ENCODE measurements around the gene ZAR1L.
"Not testable (repeated sequence)": the region's sequence is repeated elsewhere in the genome, so short reads cannot be mapped to it uniquely, and the experiment has no call there.

ZAR1L gene, protein sequence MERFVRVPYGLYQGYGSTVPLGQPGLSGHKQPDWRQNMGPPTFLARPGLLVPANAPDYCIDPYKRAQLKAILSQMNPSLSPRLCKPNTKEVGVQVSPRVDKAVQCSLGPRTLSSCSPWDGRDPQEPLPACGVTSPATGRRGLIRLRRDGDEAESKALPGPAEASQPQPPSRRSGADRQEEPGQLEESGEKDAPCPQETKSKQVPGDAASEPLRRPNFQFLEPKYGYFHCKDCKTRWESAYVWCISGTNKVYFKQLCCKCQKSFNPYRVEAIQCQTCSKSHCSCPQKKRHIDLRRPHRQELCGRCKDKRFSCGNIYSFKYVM
- long read RNA-seq, donor 1: 0 reads
- long read RNA-seq, donor 2: 0 reads
- long read RNA-seq, donor 3: 0 reads
- long read RNA-seq, donor 4: 0 reads
- long read RNA-seq, donor 5: 0 reads
- long read RNA-seq, donor 6: 0 reads
- long read RNA-seq, donor 7: 0 reads
- long read RNA-seq, donor 8: 0 reads

DNA sequence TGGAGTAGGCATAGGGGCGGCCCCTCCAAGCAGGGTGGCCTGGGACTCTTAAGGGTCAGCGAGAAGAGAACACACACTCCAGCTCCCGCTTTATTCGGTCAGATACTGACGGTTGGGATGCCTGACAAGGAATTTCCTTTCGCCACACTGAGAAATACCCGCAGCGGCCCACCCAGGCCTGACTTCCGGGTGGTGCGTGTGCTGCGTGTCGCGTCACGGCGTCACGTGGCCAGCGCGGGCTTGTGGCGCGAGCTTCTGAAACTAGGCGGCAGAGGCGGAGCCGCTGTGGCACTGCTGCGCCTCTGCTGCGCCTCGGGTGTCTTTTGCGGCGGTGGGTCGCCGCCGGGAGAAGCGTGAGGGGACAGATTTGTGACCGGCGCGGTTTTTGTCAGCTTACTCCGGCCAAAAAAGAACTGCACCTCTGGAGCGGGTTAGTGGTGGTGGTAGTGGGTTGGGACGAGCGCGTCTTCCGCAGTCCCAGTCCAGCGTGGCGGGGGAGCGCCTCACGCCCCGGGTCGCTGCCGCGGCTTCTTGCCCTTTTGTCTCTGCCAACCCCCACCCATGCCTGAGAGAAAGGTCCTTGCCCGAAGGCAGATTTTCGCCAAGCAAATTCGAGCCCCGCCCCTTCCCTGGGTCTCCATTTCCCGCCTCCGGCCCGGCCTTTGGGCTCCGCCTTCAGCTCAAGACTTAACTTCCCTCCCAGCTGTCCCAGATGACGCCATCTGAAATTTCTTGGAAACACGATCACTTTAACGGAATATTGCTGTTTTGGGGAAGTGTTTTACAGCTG is at the start of gene ZAR1L, which contains the start of gene BRCA2:
ZAR1L (minus strand) TSS at position 126 of the 790 bp plus-strand sequence. CDS start 3,438 bp downstream, outside the sequence.
BRCA2 (plus strand) TSS at position 271 of the 790 bp plus-strand sequence. CDS start 953 bp downstream, outside the sequence.
- DNase-seq: peak; percentile 92

DNA sequence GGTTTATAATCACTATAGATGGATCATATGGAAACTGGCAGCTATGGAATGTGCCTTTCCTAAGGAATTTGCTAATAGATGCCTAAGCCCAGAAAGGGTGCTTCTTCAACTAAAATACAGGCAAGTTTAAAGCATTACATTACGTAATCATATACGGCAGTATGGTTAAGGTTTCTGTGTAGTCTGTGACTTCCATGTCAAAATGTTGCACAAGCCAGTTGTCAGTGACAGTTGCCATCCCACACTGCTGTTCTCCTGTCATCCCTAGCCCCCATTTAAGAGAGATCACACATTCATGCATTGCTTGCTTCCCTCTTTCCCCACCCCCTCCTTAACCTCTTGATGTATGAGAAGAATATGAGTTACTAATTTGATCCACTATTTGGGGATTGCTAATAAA is 47.4 kb upstream of the ZAR1L start:
- DNase-seq: no peak

DNA sequence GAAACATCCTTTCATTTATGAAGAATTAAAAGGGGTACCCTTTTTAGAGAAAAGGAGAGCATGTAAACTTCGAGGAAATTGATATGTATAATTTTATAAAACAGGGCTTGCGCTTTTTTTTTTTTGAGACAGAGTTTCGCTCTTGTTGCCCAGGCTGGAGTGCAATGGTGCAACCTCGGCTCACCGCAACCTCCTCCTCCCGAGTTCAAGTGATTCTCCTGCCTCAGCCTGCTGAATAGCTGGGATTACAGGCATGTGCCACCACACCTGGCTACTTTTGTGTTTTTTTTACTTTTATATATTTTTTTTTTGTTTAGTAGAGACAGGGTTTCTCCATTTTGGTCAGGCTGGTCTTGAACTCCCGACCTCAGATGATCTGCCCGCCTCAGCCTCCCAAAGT is 40.8 kb upstream of the ZAR1L start:
- DNase-seq: not testable (repeated sequence)

DNA sequence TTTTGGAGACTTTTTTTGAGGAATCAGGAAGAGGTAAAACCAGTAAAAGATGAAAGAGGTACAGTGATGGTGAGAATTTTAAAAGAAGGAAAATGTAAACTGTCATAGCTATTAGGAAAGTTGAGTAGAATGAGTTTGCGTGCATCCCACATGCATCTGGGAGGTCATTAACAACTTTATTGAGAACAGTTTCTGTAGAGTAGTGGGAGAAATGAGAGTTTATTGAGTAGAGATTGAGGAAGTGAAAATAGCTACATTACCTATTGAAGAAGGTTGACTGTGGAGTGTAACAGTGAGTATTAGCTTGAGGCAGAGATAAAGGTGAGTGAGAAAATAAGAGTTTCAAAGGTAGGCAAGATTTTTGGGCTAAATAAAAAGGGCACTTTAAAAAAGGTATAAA is 38.9 kb upstream of the ZAR1L start:
- no peak for DNase-seq

DNA sequence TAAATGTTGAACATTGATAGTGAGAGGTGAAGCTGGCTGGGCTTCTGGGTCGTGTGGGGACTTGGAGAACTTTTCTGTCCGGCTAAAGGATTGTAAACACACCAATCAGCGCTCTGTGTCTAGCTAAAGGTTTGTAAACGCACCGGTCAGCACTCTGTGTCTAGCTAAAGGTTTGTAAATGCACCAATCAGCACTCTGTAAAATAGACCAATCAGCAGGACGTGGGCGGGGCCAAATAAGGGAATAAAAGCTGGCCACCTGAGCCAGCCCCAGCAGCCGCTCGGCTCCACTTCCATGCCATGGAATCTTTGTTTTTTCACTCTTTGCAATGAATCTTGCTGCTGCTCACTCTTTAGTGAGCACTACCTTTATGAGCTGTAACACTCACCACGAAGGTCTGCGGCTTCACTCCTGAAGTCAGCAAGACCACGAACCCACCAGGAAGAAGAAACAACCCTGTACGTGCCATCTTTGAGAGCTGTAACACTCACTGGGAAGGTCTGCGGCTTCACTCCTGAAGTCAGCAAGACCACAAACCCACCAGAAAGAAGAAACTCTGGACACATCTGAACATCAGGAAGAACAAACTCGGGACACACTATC is 35.8 kb upstream of the ZAR1L start:
- DNase-seq: not testable (repeated sequence)

DNA sequence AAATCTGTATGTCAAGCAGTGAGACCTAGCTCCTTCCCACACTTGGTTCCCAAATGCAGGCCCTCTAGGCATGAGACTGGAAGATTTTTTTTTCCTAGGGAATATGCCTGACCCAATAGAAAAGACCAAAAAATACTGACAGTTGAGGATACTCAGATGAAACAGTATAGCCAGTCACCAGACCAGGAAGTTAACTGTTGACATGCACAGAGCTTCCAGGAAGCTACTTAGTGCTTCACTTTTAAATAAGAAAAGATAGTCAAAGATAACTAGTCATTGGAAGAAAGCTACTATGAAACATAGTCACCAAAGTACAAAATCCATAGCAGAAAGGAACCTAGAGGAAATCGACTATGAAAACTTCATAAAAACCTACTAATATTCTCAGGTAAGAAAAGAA is 32.5 kb upstream of the ZAR1L start:
- no peak for DNase-seq

DNA sequence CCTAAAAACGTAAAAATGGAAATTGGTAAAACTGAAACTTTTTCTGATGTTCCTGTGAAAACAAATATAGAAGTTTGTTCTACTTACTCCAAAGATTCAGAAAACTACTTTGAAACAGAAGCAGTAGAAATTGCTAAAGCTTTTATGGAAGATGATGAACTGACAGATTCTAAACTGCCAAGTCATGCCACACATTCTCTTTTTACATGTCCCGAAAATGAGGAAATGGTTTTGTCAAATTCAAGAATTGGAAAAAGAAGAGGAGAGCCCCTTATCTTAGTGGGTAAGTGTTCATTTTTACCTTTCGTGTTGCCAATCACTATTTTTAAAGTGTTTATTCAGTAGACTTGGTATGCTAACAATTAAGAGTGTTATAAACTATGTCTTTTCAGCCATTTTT is 25.8 kb upstream of the ZAR1L start:
- no peak for DNase-seq

DNA sequence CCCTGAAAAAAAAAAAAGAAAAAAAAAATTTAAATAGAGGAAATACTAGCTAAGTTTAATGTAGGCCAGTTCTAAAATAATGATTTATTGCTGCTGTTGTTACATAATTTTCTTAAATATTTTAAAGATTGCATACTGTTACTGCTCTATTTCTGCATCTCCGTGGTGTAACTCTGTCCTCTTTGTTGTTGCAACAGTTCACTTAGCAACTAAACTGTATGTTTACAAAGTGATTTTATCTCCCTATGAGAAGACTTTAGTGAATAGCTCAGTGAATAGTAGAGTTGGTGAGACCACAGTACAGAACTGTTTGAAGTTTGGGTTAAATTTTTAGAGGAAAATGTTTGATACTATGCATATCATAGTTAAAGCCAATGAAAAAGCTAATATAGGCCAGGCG is 19.5 kb upstream of the ZAR1L start:
- no peak for DNase-seq

DNA sequence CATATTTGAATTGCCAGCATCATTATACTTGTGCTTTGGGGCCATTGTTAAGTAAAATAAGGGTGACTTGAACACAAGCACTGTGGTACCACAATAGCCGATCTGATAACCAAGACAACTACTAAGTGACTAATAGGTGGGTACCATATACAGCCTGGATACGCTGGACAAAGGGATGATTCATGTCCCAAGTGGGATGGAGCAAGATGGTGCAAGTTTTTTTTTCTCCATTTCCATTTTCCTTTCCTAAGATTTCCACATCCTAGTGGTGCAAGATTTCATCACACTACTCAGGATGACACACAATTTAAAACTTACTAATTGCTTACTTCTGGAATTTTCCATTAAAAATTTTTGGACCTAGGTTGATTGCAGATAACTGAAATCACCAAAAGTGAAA is 15.3 kb upstream of the ZAR1L start:
- no peak for DNase-seq

DNA sequence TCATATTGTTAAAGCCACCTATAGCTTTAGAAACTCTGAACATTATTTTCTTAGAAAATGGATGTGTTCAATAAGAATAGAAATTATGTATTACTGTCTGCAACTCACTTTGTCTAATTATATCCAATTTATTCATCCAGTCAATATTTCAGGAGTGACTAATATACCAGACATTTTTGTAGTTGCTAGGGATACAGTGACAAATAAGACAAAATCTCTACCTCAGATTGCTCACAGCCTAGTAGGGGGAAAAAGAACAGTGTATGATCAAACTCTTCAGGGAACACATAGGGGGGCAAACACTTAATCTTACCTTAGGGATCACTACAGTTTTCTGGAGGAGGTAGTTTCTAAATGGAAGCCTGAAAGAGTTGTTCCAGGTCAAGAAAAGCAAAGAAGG is 8.7 kb upstream of the ZAR1L start:
- DNase-seq: no peak

DNA sequence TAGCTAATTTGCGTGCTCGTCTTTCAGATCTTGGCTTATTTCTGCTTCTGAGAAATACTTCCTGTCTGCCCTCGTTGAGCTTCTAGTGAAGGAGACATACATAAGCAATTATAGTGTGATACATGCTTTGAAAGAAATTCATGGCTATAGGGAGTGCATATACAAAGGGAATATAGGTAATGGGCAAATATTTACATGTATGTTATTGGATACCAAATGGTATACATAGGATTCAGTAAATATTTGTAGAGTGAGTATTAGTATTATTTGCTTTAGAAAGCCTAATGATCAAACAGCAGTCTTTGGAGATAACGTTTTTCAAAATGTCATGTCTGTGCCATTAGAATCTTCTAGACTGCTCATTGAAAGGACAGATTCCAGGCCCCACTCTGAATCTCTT is 5.4 kb upstream of the ZAR1L start:
- DNase-seq: no peak

DNA sequence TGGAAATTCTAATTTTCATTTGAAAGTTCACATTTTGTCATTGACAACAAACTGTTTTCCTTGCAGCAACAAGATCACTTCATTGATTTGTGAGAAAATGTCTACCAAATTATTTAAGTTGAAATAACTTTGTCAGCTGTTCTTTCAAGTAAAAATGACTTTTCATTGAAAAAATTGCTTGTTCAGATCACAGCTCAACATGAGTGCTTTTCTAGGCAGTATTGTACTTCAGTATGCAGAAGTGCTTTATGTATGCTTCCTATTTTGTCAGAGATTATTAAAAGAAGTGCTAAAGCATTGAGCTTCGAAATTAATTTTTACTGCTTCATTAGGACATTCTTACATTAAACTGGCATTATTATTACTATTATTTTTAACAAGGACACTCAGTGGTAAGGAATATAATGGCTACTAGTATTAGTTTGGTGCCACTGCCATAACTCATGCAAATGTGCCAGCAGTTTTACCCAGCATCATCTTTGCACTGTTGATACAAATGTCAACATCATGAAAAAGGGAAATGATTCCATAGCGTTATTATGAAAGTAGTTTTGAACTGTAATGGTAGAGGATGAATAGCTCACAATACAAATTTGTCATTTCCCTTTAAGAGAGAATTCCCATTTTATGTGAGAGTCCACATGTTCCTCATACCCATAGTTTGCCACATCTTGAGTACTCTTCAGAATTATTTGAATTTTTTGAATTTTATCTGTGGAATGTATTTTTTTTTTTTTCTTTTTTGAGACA is 2.7 kb upstream of the ZAR1L start:
- DNase-seq: no peak

DNA sequence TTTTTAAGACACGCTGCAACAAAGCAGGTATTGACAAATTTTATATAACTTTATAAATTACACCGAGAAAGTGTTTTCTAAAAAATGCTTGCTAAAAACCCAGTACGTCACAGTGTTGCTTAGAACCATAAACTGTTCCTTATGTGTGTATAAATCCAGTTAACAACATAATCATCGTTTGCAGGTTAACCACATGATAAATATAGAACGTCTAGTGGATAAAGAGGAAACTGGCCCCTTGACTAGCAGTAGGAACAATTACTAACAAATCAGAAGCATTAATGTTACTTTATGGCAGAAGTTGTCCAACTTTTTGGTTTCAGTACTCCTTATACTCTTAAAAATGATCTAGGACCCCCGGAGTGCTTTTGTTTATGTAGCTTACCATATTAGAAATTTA is 1.3 kb upstream of the ZAR1L start:
- DNase-seq: no peak

DNA sequence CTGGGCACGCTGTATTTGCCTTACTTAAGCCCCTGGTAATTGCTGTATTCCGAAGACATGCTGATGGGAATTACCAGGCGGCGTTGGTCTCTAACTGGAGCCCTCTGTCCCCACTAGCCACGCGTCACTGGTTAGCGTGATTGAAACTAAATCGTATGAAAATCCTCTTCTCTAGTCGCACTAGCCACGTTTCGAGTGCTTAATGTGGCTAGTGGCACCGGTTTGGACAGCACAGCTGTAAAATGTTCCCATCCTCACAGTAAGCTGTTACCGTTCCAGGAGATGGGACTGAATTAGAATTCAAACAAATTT is 821 bp upstream of the ZAR1L start:
- DNase-seq: no peak

DNA sequence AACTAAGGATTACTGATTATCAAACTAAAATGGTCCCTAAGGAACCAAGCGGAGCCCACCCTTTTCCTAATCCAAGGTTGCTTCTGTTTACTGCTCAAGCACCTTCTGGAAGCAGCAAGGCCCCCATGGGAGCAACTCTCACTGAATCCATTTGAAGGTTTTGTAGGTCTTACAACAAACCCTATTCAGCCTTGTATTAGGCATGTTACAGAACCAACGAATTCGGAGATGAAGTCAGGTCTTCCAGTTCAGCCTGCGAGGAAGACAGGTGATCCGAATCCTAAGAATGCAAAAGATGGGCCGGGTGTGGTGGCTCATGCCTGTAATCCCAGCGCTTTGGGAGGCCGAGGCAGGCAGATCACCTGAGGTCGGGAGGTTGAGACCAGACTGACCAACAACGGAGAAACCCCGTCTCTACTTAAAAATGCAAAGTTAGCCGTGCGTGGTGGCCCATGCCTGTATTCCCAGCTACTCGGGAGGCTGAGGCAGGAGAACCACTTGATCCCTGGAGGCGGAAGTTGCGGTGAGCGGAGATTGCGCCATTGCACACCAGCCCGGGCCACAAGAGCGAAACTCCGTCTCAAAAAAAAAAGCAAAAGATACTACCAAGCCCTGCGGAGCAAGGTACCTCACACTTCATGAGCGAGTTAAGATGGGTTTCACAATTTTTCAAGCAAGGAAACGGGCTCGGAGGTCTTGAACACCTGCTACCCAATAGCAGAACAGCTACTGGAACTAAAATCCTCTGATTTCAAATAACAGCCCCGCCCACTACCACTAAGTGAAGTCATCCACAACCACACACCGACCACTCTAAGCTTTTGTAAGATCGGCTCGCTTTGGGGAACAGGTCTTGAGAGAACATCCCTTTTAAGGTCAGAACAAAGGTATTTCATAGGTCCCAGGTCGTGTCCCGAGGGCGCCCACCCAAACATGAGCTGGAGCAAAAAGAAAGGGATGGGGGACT is 609 bp downstream of the ZAR1L start:
- DNase-seq: no peak

DNA sequence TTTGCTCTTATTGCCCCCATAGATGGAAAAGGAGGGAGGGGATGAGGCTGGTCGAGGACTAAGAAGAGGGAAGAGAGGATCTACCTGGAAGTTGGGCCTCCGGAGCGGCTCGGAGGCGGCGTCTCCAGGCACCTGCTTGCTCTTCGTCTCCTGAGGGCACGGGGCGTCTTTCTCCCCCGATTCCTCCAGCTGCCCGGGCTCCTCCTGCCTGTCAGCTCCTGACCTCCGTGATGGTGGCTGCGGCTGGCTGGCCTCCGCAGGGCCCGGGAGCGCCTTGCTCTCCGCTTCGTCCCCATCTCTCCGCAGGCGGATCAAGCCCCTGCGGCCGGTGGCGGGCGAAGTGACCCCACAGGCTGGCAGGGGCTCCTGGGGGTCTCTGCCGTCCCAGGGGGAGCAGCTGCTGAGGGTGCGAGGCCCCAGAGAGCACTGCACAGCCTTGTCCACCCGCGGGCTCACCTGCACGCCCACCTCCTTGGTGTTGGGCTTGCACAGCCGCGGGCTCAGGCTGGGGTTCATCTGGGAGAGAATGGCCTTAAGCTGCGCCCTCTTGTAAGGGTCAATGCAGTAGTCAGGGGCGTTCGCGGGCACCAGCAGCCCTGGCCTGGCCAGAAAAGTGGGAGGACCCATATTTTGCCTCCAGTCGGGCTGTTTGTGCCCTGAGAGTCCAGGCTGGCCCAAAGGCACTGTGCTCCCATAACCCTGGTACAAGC is 3.8 kb downstream of the ZAR1L start:
- DNase-seq: no peak

DNA sequence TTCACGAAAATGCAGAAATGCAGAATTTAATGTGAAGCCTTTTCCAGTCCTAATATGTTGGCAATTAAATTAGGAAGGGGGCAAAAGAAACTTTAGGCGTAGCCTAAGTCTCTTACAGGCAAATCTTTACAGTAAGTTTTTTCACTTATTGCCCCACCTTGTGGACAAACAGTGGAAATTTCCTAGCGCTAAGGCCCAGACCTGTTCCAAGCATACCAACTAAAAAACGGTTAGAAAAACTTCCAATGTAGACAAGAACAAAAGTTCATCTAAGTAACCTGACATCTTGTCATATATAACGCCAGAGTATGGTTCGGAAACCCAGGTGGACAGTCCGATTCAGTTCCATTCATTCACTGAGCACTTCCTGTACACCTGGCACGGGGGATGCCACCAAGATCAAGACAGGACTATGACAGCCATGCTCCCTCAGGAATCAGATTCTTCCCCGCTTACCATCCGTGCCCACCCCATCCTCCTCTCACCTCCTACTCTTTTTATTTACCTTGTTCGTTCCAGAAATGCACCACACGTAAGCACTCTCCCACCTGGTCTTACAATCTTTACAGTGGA is 4.9 kb downstream of the ZAR1L start:
- DNase-seq: peak; percentile 58

DNA sequence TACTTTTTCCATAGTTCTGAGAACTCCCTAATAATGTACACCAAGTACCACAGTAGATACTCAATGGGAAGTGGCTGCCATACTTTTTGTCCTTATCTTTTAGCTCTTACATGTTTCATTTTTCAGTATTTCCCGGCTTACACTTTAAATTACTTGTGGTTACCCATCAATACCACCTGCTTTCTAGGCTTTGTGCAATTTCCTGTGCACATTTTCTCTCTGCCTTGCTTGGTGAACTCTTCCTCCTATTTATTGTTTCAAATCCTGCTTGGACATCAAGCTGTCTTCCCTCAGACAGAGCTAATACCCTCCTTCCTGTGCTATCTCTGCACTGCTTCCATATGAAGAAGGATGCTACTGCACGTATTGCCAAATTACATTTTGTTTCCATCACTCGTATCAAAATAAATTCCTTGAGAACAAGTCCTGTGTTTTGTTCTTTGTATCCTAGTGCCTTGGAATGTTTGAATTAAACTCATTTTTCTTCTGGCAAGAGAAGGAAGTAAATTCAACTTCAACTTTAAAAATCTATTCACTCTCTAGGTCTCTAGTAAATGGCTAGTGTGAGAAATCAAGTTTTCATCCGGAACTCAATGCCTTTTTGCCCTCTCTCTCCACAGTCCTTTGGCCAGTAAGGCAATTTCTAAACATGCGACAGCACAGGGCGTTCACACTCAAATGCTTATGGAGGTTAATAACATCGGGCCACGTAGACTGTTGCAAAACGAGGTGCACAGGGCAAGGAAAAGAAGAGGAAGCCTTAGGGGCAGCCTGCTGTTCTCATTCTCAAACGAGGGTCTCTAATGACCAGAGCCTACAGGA is 5.6 kb downstream of the ZAR1L start:
- no peak for DNase-seq

DNA sequence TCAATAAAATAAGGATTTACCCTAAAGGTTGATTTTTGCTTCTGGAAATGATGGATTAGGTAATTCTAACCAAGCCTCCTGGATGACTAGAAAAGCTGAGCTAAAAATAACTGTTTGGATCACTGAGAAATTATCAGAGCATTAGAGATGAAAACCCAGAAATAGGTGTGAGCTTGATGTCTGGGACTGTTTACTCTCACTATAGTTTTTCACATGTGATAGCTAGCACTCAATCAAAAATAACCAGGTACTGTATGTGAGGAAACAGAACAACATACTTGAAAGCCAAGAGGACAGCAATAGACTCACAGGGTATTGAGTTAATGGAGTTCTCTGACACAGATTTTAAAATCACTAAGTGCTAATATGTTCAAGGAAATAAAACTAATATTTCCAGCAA is 9.5 kb downstream of the ZAR1L start:
- no peak for DNase-seq

Measured in right kidney (tissue), 9 donors.